Right kidney (tissue), 9 donors: Measurements from ENCODE around the gene NAXD.
"Not testable (repeated sequence)": the region's sequence is repeated elsewhere in the genome, so short reads cannot be mapped to it uniquely, and the experiment has no call there.

Source experiments
- DNase-seq: peaks from one replicate; pipeline ENCODE4 v3.0.0-alpha.2; 2016
- long read RNA-seq, 8 donors: transcript quantifications; one replicate each; lab custom pipeline, GENCODE V29; 2026

Gene NAXD
- long read RNA-seq, donor 1, partial matches to known transcripts: 0 of 8 reads
- long read RNA-seq, donor 1, other reads (novel, unspliced or antisense): 6 of 8 reads
- long read RNA-seq, donor 2, partial matches to known transcripts: 0 of 7 reads
- long read RNA-seq, donor 2, other reads (novel, unspliced or antisense): 7 of 7 reads
- long read RNA-seq, donor 3, partial matches to known transcripts: 0 of 5 reads
- long read RNA-seq, donor 3, other reads (novel, unspliced or antisense): 5 of 5 reads
- long read RNA-seq, donor 4, partial matches to known transcripts: 0 of 10 reads
- long read RNA-seq, donor 4, other reads (novel, unspliced or antisense): 8 of 10 reads
- long read RNA-seq, donor 5, partial matches to known transcripts: 0 of 8 reads
- long read RNA-seq, donor 5, other reads (novel, unspliced or antisense): 7 of 8 reads
- long read RNA-seq, donor 6, partial matches to known transcripts: 27 of 27 reads
- long read RNA-seq, donor 6, other reads (novel, unspliced or antisense): 0 of 27 reads
- long read RNA-seq, donor 7, partial matches to known transcripts: 0 of 10 reads
- long read RNA-seq, donor 7, other reads (novel, unspliced or antisense): 8 of 10 reads
- long read RNA-seq, donor 8, partial matches to known transcripts: 0 of 9 reads
- long read RNA-seq, donor 8, other reads (novel, unspliced or antisense): 9 of 9 reads

GRCh38 chr13:110615322-110616102, at the start of gene NAXD:
Gene NAXD (plus strand): TSS chr13:110615545. CDS start chr13:110615602, 57 bp downstream.
- DNase-seq: peak; percentile 94

GRCh38 chr13:110566171-110566570, 49.2 kb upstream of the NAXD start:
- DNase-seq: no peak

GRCh38 chr13:110568612-110569011, 46.7 kb upstream of the NAXD start:
- no peak for DNase-seq

GRCh38 chr13:110569962-110570361, 45.4 kb upstream of the NAXD start:
- DNase-seq: not testable (repeated sequence)

- DNase-seq: no peak
Observed at GRCh38 chr13:110570886-110571285, 44.5 kb upstream of the NAXD start.

GRCh38 chr13:110571896-110572777, 43.2 kb upstream of the NAXD start:
- no peak for DNase-seq

- DNase-seq: no peak
Observed at GRCh38 chr13:110572778-110573118, 42.6 kb upstream of the NAXD start.

- DNase-seq: no peak
Observed at GRCh38 chr13:110574161-110574560, 41.2 kb upstream of the NAXD start.

GRCh38 chr13:110575322-110576069, 39.8 kb upstream of the NAXD start:
- no peak for DNase-seq

GRCh38 chr13:110576070-110576394, 39.3 kb upstream of the NAXD start:
- DNase-seq: no peak

- no peak for DNase-seq
Observed at GRCh38 chr13:110576736-110577476, 38.4 kb upstream of the NAXD start.

GRCh38 chr13:110578363-110578762, 37.0 kb upstream of the NAXD start:
- DNase-seq: no peak

- no peak for DNase-seq
Observed at GRCh38 chr13:110580800-110581199, 34.5 kb upstream of the NAXD start.

GRCh38 chr13:110581506-110582185, 33.7 kb upstream of the NAXD start:
- no peak for DNase-seq

GRCh38 chr13:110582421-110582954, 32.9 kb upstream of the NAXD start:
- no peak for DNase-seq

- no peak for DNase-seq
Observed at GRCh38 chr13:110583178-110583865, 32.0 kb upstream of the NAXD start.

GRCh38 chr13:110589793-110590390, 25.5 kb upstream of the NAXD start:
- no peak for DNase-seq

GRCh38 chr13:110590577-110590976, 24.8 kb upstream of the NAXD start:
- no peak for DNase-seq

- DNase-seq: no peak
Observed at GRCh38 chr13:110592665-110593064, 22.7 kb upstream of the NAXD start.
